Stimulated activated naive CD8-positive, alpha-beta T cell treated with anti-CD3 and anti-CD28 coated beads, Interleukin-15, Interleukin-2, amounts not matched to agents 100 U/mL and 50 U/mL, for 24 hours (primary cell): ENCODE data around the gene DNAJC3.
"Not testable (repeated sequence)": the region's sequence is repeated elsewhere in the genome, so short reads cannot be mapped to it uniquely, and the experiment has no call there.

Experiments
- ATAC-seq: fragments of 150-1000 bp; cut with Tn5 transposase; one replicate; pipeline ENCODE4 v1.10.0; 2021
- DNase-seq: peaks from one replicate; pipeline ENCODE4 v3.0.0; 2021

The DNAJC3 gene

GRCh38 chr13:95676762-95677563 lies at the start of gene DNAJC3:
DNAJC3 (plus strand) TSS chr13:95677139; CDS start chr13:95677256, 117 bp downstream.
- ATAC-seq = peak; percentile 98
- DNase-seq = peak; percentile 97

GRCh38 chr13:95627590-95627989 lies 49.3 kb upstream of the DNAJC3 start:
- DNase-seq = no peak
- ATAC-seq = no peak

GRCh38 chr13:95628488-95628887 lies 48.5 kb upstream of the DNAJC3 start:
- DNase-seq (no peak), ATAC-seq (no peak)

GRCh38 chr13:95629071-95629470 lies 47.9 kb upstream of the DNAJC3 start:
- ATAC-seq (no peak), DNase-seq (no peak)

GRCh38 chr13:95630593-95630992 lies 46.3 kb upstream of the DNAJC3 start:
- no peak for ATAC-seq
- DNase-seq = no peak

GRCh38 chr13:95636853-95637252 lies 40.1 kb upstream of the DNAJC3 start:
- peak; percentile 61 for ATAC-seq
- no peak for DNase-seq

GRCh38 chr13:95641291-95642027 lies 35.5 kb upstream of the DNAJC3 start:
- DNase-seq = no peak
- ATAC-seq = no peak

- peak; percentile 19 for DNase-seq
- ATAC-seq = no peak
Measured at GRCh38 chr13:95642028-95642621, 34.8 kb upstream of the DNAJC3 start.

- ATAC-seq = no peak
- no peak for DNase-seq
Measured at GRCh38 chr13:95642999-95643398, 33.9 kb upstream of the DNAJC3 start.

- no peak for ATAC-seq
- DNase-seq = no peak
Measured at GRCh38 chr13:95643571-95643935, 33.4 kb upstream of the DNAJC3 start.

GRCh38 chr13:95643936-95644598 lies 32.9 kb upstream of the DNAJC3 start:
- peak; percentile 41 for ATAC-seq
- DNase-seq = peak; percentile 20

GRCh38 chr13:95644601-95645052 lies 32.3 kb upstream of the DNAJC3 start, which contains the start of gene DZIP1:
DZIP1 (minus strand) TSS chr13:95644706; CDS start chr13:95642029, 2,677 bp downstream.
- DNase-seq = peak; percentile 43
- ATAC-seq = peak; percentile 81

GRCh38 chr13:95647321-95647720 lies 29.6 kb upstream of the DNAJC3 start:
- ATAC-seq (no peak), DNase-seq (no peak)

- ATAC-seq = no peak
- DNase-seq = no peak
Measured at GRCh38 chr13:95650696-95651095, 26.2 kb upstream of the DNAJC3 start.

- ATAC-seq = no peak
- DNase-seq = no peak
Measured at GRCh38 chr13:95652244-95652764, 24.6 kb upstream of the DNAJC3 start.

GRCh38 chr13:95652821-95653220 lies 24.1 kb upstream of the DNAJC3 start:
- DNase-seq = no peak
- no peak for ATAC-seq

GRCh38 chr13:95656386-95657015 lies 20.4 kb upstream of the DNAJC3 start:
- ATAC-seq (no peak), DNase-seq (no peak)

GRCh38 chr13:95659500-95659899 lies 17.4 kb upstream of the DNAJC3 start:
- ATAC-seq = no peak
- no peak for DNase-seq

- ATAC-seq = no peak
- no peak for DNase-seq
Measured at GRCh38 chr13:95660981-95661581, 15.9 kb upstream of the DNAJC3 start.

GRCh38 chr13:95667235-95667634 lies 9.7 kb upstream of the DNAJC3 start:
- not testable (repeated sequence) for ATAC-seq, DNase-seq

GRCh38 chr13:95671597-95671996 lies 5.3 kb upstream of the DNAJC3 start:
- ATAC-seq (no peak), DNase-seq (no peak)
